CD4-positive, alpha-beta T cell treated with Interleukin-6 at 100 ng/mL for 8 hours (primary cell): ENCODE measurements around the gene CBX3.
"Not testable (repeated sequence)": the region's sequence is repeated elsewhere in the genome, so short reads cannot be mapped to it uniquely, and the experiment has no call there.

Source experiments
- DNase-seq: peaks from one replicate; pipeline ENCODE4 v3.0.0-alpha.2; 2020; ENCODE audit warnings: mixed read lengths, low spot score

CBX3 gene

DNA sequence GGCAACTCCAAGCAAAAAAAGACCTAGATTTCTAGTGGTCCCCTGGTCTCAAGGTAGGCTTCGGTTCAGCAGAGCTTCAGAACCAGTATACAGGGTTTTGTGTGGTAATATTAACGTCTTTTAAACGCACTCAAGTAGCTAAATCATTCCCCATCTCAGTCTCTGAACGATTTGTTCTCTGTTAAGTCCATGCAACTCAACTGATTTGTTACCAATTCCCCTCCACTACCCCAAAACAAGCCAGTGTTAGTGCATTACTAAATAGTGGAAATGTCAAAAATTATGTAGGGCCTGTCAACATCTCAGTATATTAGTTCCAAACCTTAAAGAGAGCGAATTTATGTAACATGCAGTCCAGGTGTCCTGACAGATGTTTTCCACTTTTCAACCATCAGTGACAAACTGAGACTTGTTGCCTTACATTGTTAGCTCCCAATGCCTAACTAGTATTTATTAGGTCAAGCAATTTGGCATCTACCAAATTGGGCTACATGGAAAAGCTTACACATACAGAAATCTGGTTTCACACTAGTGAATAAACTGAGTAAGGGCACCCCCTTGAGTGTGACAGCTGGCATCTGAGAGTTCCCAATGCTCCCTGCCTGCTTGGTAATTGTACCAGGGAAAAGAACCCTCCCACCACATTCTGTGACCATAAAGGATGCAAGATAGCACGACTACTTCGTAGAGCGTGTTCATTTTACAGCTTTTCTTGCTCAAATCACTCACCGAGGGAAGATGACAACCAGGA lies 13.2 kb upstream of the CBX3 start:
- no peak for DNase-seq

DNA sequence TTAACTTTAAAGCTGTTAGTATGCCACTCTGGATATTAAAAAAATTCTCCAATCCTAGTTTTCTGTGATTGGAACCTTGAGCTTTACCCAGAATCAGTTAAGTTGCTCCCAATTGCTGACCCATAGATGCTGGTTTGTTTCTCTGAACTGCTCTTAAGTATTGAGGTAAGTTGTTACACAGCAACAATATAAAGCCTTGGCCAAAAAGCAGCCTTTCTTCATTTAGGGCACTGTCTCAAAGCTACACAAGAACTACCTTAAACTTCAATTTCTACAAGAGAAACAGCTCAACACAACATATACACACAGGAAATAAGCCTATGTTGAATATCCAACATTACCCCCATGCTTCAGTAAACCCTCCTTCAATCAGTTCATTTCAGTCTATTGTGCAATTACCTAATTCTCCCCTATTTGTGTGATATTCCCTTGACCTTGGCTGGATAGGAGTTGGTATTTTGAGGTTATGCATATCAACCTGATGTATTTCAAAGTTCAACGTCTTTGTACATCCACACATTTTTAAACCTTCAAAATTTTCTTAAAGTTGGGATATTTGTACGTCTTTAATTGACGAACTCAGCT lies 12.5 kb upstream of the CBX3 start:
- no peak for DNase-seq

DNA sequence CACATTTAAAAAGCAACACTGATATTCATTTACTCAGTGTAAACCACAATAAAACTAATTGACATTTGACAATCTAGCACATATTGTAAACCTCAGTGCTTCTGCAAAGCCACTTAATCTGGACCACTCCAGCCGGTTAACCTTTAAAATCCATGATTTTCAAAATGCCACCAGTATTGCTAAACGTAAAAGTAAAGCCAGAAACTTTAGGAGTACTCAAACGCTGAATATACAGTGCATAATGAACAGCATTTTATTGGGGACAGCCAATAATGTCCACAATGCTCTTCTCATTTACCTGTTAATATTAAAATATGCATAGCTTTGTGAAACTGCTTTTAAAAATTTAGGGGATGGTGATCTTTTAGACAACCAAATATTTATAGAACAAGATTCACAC lies 11.8 kb upstream of the CBX3 start:
- DNase-seq: no peak

DNA sequence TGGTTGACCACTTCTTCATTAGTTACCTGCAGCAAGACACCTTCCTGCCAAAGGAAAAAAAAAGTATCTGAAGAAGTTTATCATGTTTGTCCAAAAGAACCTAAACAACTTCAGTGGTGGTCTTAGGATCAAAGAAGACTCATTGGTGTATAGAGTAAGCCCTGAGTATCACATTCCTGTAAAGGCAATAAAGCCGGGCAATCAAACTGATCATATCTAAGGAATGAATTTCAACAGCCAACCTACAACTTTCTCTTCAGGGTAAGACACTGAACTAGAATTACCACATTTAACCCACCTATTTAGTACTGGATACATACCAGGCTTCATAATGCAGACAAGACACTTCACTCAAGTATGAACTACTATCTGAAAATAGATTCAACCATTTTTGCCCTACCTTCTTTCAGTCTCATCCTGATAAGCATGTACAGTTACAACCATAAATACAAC lies 11.1 kb upstream of the CBX3 start:
- no peak for DNase-seq

DNA sequence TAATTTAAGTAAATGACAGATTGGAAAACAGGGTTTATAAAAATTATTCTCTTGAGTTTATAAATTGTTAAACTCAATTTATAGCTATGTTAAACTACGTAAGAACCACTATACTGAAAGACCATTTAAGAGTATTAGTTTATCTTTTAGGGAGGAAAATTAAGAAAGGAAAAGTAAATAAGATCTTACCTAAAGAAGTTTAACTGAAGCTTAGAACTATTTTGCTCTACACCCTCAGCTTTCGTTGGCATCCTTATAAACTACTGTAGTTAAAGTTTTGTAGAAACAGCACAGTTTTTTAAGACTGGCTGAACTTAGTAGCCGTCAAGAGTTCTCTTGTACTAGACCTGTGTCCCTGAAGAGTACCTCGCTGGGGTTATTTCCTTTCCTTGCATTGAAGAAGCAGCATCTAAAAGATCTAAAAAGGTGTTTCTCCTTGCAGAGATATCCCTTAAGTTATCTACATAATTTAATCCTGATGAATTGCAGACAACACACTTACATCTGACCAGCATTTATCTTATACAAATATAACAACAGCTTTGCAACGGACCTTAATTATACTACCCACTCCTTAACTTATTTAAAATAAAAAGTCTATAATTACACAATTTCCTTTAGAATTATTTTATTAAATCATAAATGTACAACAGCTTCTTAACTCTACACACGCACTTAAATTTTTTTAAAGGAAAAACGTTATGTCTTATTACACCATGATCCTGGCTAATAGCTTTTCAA lies 10.1 kb upstream of the CBX3 start:
- DNase-seq: no peak

DNA sequence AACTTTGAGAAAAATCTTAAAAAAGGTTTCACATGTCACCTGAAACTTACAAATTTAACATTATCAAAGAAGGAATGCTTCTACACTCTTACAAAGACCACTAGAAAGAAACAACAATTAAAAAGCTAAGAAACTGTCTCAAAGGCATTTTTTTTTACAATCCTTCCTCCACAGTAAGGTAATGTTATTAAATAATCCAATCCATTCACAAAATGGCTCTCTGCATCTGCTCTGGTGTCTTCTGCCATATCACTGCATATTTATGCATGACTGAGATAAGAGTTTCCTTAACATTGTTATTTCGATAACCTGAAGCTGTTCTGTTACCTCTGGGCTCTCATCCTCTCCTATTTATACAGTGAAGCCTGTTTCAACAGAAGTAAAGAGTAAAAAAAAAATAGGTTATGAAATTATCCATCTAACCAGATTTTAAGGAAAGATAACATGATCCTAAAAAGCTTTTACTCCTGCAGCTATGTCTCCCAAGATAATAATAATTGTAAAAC lies 9.5 kb upstream of the CBX3 start:
- no peak for DNase-seq

DNA sequence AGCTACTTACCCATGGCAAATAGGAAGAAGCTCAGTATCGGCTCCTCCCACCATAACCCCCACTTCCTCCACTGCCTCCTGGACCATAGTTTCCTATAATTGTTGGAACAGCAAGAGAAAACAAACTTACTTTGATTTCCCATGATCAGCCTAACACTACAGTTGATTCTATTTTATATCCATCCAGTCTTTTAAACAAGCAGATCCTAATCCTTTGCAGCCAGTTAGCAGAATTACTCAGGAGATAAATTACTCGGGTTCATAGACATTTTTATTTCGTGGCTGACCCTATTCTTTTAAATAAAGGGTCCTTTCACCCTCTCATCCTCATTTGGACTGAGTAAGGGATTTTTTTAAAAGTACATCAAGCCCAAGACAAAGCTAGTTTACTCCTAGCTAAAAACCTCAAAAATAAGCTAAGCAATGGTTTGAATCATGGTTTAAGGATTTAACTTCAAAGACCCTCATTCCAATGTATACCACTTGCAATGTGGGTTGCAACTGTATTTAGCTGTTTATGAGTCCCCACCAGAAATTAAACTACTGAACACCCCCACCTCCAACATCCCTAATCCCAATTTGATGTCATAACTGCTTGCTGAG lies 9.0 kb upstream of the CBX3 start:
- DNase-seq: no peak

DNA sequence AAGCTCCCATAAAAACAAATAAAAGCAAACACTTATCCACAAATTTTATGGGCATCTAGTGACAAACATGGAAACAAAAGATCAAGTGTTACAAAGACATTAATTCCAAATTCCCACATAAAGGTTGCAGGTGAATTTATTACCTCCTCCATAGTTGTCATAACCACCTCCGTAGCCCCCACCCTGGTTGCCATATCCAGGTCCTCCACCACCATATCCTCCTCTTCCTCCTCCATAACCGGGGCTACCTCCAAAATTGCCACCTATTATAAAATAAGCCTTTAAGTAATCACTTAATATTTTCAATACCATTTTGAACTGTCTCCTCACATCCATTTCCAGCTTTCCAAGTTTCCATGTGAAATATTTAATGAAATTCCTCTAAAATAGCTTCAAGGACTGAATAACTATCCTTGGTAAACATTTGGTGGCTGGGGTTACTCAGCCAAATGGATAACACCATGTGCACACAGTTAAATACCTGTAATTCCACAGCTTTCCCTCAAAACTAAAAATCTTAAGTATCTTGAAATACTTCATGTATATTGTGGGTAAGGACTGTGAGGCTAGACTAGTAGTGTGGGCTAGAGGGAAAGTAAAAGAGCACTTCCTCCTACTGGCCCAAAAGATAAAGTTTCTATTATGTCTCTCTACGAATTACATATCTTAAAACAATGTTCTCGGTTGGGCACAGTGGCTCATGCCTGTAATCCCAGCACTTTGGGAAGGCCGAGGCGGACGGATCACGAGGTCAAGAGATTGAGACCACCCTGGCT lies 7.9 kb upstream of the CBX3 start:
- DNase-seq: no peak

DNA sequence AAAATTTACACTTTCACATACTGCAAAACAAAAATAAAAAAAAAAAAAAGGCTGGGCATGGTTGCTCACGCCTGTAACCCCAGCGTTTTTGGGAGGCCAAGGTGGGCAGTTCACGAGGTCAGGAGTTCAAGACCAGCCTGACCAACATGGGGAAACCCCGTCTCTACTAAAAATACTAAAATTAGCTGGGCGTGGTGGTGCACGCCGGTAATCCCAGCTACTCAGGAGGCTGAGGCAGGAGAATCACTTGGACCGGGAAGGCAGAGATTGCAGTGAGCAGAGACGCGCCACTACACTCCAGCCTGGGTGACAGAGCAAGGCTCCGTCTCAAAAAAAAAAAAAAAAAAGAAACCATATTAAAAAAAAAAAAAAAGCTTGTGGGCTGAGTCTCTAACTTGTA lies 6.8 kb upstream of the CBX3 start:
- DNase-seq: not testable (repeated sequence)

DNA sequence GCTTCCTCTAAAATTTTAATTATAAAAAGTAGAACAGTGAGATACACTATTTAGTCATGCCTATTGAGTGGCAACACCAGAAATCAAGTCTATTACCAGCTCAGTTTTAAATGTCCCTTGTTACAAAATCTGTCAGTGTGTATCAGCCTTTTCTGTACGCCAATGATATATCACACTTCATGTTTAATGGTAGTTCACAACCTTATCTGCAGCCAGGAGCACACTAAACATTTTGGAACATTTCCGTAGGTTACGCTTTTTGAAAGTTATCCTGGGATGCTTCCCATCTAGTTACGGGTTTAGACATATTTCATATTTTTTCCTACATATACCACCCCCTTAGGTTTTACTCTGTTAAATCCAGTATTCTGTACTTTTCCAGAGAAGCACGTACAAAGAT lies 6.4 kb upstream of the CBX3 start:
- DNase-seq: no peak

DNA sequence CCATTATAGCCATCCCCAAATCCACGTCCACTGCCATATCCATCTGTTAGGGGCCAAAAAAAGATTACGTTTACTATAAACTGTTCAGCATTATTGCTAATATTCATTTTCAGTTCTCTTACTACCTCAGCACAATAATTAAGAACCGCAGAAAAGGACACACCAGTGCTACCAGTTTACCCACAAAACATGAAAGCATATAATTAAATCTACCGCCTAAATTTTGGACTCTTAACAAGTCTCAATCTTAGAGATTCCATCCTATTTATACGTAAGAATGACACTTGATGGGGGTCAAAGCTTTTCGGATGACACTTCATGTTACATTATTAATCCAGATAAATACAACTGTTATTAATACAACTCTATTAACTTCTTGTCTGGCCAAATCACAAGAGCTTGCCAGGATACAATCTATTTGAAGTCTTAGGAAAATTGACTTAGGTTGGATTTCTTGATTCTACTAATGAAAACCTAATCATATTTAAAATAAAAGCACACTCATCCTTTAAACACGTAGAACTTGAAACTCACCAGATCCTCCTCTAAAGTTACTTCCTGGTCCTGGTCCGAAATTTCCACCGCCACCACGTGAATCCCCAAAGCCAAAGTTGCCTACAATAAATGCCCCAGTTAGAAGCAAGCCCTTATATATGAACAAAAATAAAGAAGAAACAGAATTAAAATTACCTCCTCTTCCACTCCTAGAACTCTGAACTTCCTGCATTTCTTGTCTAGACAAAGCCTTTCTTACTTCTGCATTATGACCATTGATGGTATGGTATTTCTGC lies 5.5 kb upstream of the CBX3 start:
- DNase-seq: no peak

DNA sequence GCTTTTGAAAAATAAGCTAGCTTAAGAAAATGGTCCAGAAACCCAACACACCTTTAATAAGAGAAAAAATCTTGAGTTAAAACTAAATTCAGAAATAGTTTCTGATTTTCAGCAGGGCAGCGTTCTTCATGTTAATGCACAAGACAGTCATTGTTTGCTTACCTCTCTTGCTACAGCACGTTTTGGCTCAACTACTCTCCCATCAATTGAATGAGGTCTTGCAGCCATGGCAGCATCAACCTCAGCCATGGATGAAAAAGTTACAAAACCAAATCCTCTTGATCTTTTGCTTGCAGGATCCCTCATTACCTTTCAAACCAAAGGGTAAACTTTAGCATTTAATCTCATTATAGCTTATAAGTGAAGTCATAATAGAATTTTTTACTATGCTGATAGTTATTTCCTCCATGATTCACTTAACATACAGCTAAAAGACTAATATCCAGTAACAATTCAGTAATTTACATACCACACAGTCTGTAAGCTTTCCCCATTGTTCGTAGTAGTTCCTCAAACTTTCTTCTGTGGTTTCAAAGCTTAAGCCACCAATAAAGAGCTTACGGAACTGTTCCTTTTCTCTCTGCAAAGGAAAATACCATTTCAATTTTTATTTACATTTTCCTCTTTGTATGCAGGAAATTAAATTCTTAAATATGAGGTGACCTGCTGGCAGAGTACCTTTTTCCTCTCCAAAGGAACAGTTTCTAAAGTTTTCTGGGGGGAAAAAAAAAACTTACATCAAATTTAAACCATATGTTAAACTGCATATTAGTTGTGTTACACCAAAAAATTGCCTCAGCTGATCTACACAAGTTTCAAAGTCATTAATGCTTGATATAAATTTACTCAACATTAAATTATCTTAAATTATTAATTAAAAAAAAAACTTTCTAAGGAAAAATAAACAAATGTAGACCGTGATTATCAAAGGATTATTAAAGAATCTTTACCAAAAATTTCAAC lies 4.1 kb upstream of the CBX3 start:
- no peak for DNase-seq

DNA sequence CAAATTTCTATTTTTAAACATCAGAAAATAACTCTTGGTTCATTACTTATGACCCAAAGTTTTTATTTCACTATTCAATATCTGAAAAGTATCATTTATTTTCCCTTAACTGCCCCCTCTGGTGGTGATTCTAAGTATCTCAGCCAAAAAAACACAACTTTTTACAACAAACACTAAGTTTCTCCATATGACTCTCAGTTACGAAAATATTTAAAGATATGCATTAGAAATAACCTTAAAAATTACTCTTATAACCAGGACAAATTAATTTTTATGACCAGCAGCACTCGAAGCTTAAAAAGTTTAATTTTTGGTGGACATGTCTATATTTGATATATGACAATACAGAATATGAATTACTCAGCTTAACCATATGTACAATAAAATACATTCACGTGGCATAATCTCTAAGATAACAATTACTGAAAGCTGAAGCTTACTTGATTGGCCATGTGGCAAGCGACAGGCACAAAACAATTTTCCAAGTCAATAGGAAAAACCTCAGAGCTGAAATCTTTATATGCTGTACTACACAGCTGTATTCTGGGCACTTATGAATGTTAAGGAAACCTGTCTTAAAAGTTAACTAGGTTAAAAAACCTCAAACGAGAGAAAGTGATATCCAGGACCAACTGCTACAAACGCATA lies 3.3 kb upstream of the CBX3 start:
- DNase-seq: peak; percentile 42

DNA sequence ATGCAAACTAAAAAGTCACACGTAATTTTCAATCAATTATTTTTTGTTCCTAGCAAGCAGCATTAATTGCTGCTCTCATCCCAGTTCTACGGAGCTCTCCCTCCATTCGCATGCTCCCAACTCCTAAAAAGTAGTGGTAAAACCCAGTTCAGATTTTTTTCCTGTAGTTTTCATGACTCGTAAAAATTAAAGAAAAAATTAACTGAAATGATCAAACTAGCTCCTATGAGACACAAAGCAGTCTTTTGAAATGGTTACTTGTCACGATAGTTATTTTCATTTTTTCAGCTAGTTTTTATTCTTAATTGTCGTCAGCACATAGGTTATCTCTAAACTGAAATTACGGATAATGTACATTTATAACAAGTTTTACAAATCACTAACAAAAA lies 2.8 kb upstream of the CBX3 start:
- no peak for DNase-seq

DNA sequence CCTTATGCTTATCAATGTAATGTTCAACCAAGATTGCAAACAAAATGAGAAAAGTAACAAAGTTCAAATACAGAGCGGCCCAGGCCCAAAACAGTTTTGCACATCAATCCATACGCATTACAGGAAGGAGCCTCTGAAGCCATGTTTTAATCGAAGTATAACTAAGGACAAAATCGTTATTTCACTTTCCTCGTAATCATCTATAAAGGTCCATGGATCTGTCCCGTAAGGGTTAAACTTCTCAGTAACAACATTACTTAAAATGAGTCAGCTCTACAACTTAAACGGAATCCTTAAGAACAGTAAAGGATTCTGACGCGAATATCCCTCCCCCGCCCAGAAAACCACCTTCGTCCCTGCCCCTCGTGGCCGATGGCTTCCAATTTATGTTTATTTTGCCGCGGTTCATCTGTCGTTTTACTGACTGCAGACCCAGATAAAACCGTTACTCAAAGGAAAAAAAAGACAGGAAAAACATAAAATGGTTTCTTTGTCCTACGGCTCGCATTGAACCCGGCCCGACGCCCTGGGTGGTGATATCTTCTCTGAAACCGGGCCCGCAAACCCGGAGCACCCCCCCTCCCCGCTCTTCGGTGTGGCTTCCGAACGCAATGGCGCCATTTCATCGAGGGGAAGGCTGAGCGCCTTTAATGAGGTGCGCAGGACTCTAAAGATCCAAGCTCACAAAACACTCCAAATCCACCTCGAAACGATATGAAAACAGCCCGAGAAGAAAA lies 2.1 kb upstream of the CBX3 start:
- peak; percentile 71 for DNase-seq

DNA sequence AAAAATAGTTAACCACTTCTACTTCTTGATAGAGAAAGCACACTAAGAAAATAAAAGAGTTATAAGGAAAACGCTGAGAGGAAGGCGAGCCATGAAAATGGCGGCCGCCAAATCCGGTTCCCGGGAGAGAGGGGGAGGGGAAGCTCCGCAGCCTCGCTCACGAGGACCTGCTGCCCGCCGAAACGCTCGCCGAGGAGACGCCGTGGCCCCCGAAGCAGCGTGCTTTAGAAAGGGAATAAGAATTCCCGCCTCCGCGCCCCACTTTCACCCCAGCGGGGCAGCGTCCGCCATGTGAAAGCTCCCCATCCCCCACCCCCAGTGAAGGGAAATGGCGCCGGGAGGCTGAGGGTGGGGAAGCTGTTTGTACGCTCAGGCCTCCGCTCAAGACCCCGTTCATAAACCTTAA lies 1.5 kb upstream of the CBX3 start:
- peak; percentile 61 for DNase-seq

DNA sequence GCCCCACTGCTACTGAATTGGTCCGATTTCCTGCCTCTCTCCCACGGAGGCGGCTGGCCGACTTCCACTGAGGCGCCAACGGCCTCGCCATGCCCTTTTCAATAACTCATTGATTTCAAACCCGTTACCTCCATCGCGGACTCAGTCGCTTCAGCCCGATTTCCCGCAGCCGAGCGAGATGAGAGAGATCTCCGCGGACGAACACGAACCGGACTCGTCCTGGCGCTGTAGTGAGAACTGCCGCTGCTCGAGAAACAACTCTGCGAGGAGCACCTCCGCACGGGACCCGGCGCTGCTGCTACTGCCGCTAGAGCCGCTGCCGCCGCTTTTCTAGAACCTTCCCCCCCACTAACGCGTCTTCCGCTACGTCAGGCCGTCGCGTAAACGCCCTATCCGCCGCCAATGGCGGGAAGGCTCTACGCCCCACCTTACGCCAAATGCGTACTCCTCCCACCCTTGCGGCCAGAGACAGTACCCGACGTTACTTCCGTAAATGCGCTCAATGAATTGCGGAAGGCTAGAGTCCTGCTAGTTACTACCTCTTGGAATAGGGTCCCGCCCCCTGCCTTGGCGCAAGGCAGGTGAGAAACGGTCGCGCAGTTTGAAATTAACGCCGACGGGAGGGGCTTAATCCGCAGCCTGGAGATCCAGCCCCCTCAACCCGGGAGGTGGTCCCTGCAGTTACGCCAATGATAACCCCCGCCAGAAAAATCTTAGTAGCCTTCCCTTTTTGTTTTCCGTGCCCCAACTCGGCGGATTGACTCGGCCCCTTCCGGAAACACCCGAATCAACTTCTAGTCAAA lies 900 bp upstream of the CBX3 start, which contains the start of gene HNRNPA2B1:
HNRNPA2B1 (minus strand) TSS at position 303 of the 803 bp plus-strand sequence; CDS start at position 134, 169 bp downstream.
- DNase-seq: peak; percentile 96
